ENCODE data around the gene RPL27.
"Not testable (repeated sequence)": the region's sequence is repeated elsewhere in the genome, so short reads cannot be mapped to it uniquely, and the experiment has no call there.

GRCh38 chr17:42993913-42994312, 4.3 kb upstream of the RPL27 start:
- not testable (repeated sequence) for TF ChIP-seq ZNF565 (CRISPR knock-in tag; conservative IDR thresholded peaks at IDR 0.05; ENCODE audit: low read depth); CREB5 (CRISPR knock-in tag; IDR thresholded peaks at IDR 0.05; ENCODE audit: low read depth); ZNF8 (CRISPR knock-in tag; IDR thresholded peaks at IDR 0.05); TSHZ2 (CRISPR knock-in tag; IDR thresholded peaks at IDR 0.05); ZFP3 (CRISPR knock-in tag; IDR thresholded peaks at IDR 0.05); GLIS3 (CRISPR knock-in tag; IDR thresholded peaks at IDR 0.05); OSR1 (CRISPR knock-in tag; IDR thresholded peaks at IDR 0.05); PATZ1 (CRISPR knock-in tag; IDR thresholded peaks at IDR 0.05; ENCODE audit: borderline replicate concordance); TCF4 (CRISPR knock-in tag; IDR thresholded peaks at IDR 0.05; ENCODE audit: borderline replicate concordance); ARNTL (CRISPR knock-in tag; IDR thresholded peaks at IDR 0.05; ENCODE audit: borderline replicate concordance, low read depth); ESRRG (CRISPR knock-in tag; IDR thresholded peaks at IDR 0.05); POU6F1 (CRISPR knock-in tag; IDR thresholded peaks at IDR 0.05; ENCODE audit: borderline replicate concordance, low read depth)
